GM21737 (cell line): ENCODE measurements around the gene STK32B.
"Not testable (repeated sequence)": the region's sequence is repeated elsewhere in the genome, so short reads cannot be mapped to it uniquely, and the experiment has no call there.

Experiments used
- ATAC-seq: cut with Tn5 transposase; IDR thresholded peaks from one replicate; pipeline ENCODE4 v1.9.1; 2021; ENCODE audit warnings: mild to moderate bottlenecking, moderate library complexity; ENCODE audit not compliant: unreplicated experiment

STK32B gene

GRCh38 chr4:5250536-5250935 lies 199.3 kb downstream of the STK32B start:
- not testable (repeated sequence) for ATAC-seq

DNA sequence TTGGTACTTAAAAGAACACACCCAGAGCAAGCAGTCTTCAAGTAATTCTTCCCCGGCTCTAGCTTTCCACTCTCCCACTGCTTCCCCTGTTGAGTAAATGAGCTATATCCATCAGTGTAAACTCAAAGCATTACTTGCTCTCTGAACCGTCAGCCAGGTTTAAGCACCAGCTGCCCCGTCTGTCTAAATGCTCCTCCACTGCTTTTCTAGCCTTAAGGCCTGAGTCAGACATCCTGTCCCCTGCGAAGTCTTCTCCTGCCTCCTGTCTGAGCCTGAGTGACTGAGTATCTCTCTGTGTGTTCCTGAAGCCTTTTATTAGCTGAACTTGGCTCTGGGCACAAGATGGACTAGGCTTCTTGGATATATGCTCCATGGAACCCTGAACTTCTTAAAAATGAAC lies 205.1 kb downstream of the STK32B start:
- ATAC-seq, result no peak

GRCh38 chr4:5257086-5257485 lies 205.8 kb downstream of the STK32B start:
- no peak for ATAC-seq

DNA sequence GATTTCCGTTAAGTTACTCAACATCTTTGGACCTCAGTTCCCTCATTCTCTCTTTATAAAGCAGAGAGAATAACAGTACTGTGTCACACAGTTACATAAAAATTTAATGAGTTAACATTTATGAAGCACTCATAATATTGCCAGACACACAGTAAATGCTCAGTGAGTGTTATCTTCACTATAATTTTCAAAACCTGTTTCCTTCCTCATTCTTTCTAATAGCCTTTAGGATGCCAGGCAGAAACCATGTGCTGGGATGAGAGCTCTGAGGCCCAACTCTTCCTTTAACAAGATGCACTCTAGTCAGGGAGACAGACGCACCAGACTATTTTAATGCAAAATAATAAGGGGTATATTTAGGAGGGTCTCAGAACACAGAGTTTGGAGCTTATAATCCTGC lies 208.2 kb downstream of the STK32B start:
- ATAC-seq, result no peak

GRCh38 chr4:5260121-5260520 lies 208.8 kb downstream of the STK32B start:
- ATAC-seq, result no peak

- ATAC-seq, result no peak
Measured at GRCh38 chr4:5261866-5262265, 210.6 kb downstream of the STK32B start.

GRCh38 chr4:5266991-5267390 lies 215.7 kb downstream of the STK32B start:
- no peak for ATAC-seq

GRCh38 chr4:5267408-5267807 lies 216.1 kb downstream of the STK32B start:
- no peak for ATAC-seq

DNA sequence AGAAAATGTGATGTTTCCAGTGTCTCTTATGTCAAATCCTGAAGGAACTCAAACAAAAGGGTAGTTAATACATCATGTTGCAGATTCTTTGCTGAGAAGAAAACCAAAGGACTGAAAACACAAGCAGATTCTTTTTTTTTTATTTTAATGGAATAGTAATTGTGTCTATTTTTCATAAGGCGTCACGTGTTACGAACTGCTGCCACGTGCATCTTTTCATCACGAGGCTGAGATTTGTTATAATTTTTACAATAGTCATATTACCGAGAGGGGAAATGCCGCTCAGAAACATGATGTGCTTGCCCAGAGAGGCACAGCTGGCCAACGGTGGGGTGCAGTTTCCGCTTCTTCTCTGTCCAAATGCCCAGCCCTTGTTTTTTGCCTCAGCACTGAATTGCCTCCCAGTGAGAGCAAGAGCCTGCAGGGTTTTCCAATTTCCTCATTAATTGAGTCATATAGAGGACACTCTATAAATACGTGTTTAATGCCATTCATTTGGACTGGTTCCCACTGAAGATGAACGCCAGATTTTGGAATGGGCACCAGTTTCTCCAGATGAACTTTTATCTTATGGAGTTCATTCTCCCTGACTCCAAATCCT lies 225.3 kb downstream of the STK32B start:
- no peak for ATAC-seq

DNA sequence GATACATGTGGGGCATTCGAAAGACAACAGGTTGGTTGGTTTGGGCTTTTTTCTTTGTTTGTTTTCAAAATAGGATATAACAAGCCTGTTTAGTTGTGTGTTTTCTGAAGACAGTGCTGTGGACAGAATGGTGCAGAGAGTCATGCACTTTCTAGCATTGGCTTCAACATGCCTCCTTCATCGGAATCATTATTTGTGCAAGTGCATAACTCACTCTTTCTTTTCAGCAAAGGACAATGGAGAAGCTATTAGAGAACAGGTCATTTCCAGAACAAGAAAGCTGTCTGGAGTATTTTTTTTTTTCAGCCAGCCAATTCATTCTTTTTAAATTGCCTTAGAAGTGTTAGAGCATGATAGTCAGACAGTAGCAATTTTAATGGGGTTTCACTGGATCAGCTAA lies 225.8 kb downstream of the STK32B start:
- no peak for ATAC-seq

DNA sequence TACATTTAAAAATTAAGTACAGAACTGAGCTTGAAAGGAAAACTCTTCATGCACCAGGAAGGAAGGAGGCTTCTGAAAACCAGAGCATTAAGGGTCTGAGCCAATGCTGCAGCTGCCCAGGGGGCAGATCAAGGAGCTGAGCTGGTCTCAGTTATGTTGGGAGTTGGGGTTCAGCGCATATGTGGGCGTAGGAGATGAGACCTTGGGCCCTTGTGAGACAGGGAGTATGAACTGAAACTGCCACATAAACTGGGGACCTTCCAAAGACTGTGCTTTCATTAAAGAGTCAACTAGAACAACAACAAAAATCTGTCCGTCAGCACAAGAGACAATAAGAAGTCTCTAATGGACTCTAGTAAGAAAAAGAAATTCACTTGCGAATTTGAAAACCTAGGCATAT lies 226.9 kb downstream of the STK32B start:
- no peak for ATAC-seq

GRCh38 chr4:5280069-5280468 lies 228.8 kb downstream of the STK32B start:
- ATAC-seq, result not testable (repeated sequence)

- no peak for ATAC-seq
Measured at GRCh38 chr4:5280828-5281227, 229.5 kb downstream of the STK32B start.

DNA sequence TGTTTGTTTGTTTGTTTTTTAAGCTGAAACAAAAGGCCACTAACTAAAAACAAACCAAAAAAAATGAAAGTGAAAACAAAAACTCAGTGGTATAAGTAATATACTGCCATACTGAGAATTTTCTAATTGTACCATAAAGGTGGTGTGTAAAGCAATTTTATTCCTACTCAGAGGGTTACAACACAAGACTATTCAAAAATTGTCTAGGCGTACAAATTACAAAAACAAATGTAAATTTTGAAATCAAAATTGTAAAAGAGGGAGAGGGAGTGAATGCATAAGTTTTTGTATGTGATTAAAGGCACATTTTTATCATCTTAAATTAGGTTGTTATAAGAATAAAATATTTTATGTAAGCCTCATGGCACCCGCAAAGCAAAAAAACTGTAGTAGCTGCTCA lies 232.6 kb downstream of the STK32B start:
- ATAC-seq, result no peak

- no peak for ATAC-seq
Measured at GRCh38 chr4:5284517-5284916, 233.2 kb downstream of the STK32B start.

DNA sequence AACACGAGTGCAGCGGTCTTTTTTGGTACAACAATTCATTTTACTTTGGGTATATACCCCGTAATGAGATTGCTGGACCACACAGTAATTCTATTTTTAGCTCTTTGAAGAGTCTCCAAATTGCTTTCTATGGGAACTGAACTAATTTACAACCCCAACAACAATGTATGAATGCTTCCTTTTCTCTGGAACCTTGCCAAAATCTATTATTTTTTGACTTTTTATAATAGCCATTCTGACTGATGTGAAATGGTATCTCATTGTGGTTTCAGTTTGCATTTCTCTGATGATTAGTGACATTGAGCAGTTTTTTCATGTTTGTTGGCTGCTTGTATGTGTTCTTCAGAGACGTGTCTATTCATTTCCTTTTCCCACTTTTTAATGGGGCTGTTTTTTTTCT lies 240.8 kb downstream of the STK32B start:
- no peak for ATAC-seq

- not testable (repeated sequence) for ATAC-seq
Measured at GRCh38 chr4:5298000-5298787, 246.9 kb downstream of the STK32B start.

- no peak for ATAC-seq
Measured at GRCh38 chr4:5300283-5300682, 249.0 kb downstream of the STK32B start.

GRCh38 chr4:5307928-5308327 lies 256.6 kb downstream of the STK32B start:
- no peak for ATAC-seq

GRCh38 chr4:5322321-5322720 lies 271.0 kb downstream of the STK32B start:
- no peak for ATAC-seq

DNA sequence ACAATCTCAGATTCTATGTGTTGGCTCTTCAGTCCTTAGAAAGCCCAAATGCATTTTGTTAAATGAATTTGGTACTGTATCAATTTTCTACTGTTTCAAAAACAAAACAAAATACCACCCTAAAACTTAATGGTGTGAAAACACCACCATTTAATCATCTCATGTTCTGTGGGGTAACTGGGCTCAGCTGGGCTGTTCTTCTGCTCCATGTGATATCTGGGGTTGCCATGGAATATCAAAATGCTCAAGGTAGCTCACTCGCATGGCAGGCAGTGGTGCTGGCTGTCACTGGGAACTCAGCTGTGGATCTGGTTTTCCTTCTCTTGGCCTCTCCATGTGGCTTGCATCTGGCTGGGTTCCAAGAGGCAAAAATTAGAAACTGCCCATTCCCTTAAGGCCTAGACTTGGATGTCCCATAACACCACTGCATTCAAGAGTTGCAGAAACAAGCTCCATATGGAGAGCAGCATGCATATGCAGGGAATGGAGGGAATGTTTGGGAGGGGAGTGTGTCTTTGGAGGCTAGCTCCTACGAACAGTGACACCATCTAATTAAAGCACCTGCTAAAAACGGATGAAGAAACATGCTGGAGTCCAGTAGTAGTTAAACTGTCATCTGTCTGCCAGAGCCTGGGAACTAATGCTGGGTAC lies 279.2 kb downstream of the STK32B start:
- no peak for ATAC-seq

DNA sequence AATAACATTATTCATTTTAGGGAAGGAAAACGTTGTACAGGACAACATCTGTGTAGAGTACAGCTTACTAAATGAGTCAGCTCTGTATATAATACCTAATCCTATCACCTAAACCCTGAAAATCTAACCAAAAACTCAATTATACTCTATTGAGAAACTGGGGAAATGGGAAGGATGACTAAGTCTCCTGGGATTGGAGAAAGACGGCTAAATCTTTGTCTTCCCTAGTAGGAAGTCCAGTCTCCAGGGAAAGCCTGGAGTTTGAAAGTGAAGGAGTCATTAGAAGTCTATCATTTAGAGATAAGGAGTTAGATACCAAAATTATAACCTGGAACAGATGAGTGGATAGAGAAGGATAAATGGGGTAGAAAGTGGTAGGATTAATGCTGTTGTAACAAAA lies 286.5 kb downstream of the STK32B start:
- no peak for ATAC-seq
